NB4 (cell line): ENCODE data around the gene ME2.
"Not testable (repeated sequence)": the region's sequence is repeated elsewhere in the genome, so short reads cannot be mapped to it uniquely, and the experiment has no call there.

Experiments
- DNase-seq: peaks from one replicate; pipeline ENCODE4 v3.0.0; 2010; ENCODE audit warnings: low read depth
- H3K4me3 ChIP-seq: one replicate; pipeline ENCODE4 v1.5.1; 2011; ENCODE audit warnings: mild to moderate bottlenecking, low read depth, low read length, moderate library complexity
- CTCF ChIP-seq: IDR thresholded peaks from one replicate; pipeline ENCODE4 v1.5.1; 2012; ENCODE audit warnings: low read depth, low read length
- MAX ChIP-seq: IDR thresholded peaks from 2 replicates; pipeline ENCODE4 v1.6.1; 2011; ENCODE audit warnings: low read depth, low read length
- MYC ChIP-seq: IDR thresholded peaks from 2 replicates; pipeline ENCODE4 v1.6.1; 2011; ENCODE audit warnings: low read depth, low read length
- POLR2A ChIP-seq: IDR thresholded peaks from 2 replicates; pipeline ENCODE4 v1.6.1; 2011; ENCODE audit warnings: mild to moderate bottlenecking; ENCODE audit not compliant: insufficient read length; ENCODE audit errors: extremely low read depth

ME2 gene

GRCh38 chr18:50848061-50848551, 30.8 kb upstream of the ME2 start:
- no peak for TF ChIP-seq MAX
- no peak for TF ChIP-seq MYC
- TF ChIP-seq CTCF: no peak
- no peak overlapping the region for H3K4me3 ChIP-seq
- no peak for DNase-seq

- TF ChIP-seq MYC (no peak), POLR2A (no peak), CTCF (no peak), MAX (no peak)
- no peak for DNase-seq
- H3K4me3 ChIP-seq: no peak overlapping the region
These were observed 29.9 kb upstream of the ME2 start for GRCh38 chr18:50848991-50849390.

- TF ChIP-seq MYC: no peak
- no peak for TF ChIP-seq CTCF
- TF ChIP-seq POLR2A: no peak
- no peak for TF ChIP-seq MAX
- no peak overlapping the region for H3K4me3 ChIP-seq
- DNase-seq: no peak
These were observed 29.5 kb upstream of the ME2 start for GRCh38 chr18:50849419-50849821.

- TF ChIP-seq MAX: no peak
- no peak for TF ChIP-seq POLR2A
- TF ChIP-seq MYC: no peak
- no peak for DNase-seq
- no peak overlapping the region for H3K4me3 ChIP-seq
These were observed 28.4 kb upstream of the ME2 start for GRCh38 chr18:50850307-50851065.

- DNase-seq: peak; percentile 31
- TF ChIP-seq MAX (no peak), CTCF (no peak), MYC (no peak), POLR2A (no peak)
- H3K4me3 ChIP-seq: no peak overlapping the region
These were observed 25.1 kb upstream of the ME2 start for GRCh38 chr18:50853863-50854271.

GRCh38 chr18:50855976-50856757, 22.8 kb upstream of the ME2 start:
- no peak for DNase-seq
- no peak overlapping the region for H3K4me3 ChIP-seq
- no peak for TF ChIP-seq POLR2A
- TF ChIP-seq MYC: no peak

GRCh38 chr18:50857166-50857565, 21.8 kb upstream of the ME2 start:
- peak; percentile 8 for DNase-seq
- not testable (repeated sequence) for H3K4me3 ChIP-seq
